Psoas muscle (tissue), 8 donors: ENCODE data around the gene FEZF1. TPM values are rescaled to one million over a fixed set of nuclear protein-coding genes. Genes with fewer than 3 reads are reported as not detected.
A peak's percentile ranks its signal among the peaks of the same experiment; 100 is the strongest.

ENCODE experiments used
- ATAC-seq, 4 donors: fragments of 200-7000 bp; cut with Tn5 transposase; one replicate each; pipeline ENCODE4 v1.9.1; 2020; ENCODE audit warnings: moderate library complexity in 3 of 4, mild to moderate bottlenecking in 2 of 4
- DNase-seq, 2 donors: peaks; one replicate each; pipeline ENCODE4 v3.0.0-alpha.2; 2020
- H3K27ac ChIP-seq: fragments of 200-600 bp; one replicate; pipeline ENCODE4 v1.8.0; 2022
- H3K27me3 ChIP-seq, 3 donors: fragments of 200-600 bp in 1 of 3; one replicate each; pipeline versions ENCODE4 v1.6.1 to v1.8.0; 2013 to 2022; ENCODE audit warnings: low read length in 2 of 3, mild to moderate bottlenecking in 2 of 3, moderate library complexity in 1 of 3; ENCODE audit not compliant: insufficient read depth in 3 of 3
- H3K36me3 ChIP-seq, 2 donors: fragments of 200-600 bp in 1 of 2; one replicate each; pipeline versions ENCODE4 v1.6.1 to v1.8.0; 2013 to 2022; ENCODE audit warnings: low read depth in 1 of 2, mild to moderate bottlenecking in 1 of 2, moderate library complexity in 1 of 2; ENCODE audit not compliant: insufficient read depth in 1 of 2
- H3K4me1 ChIP-seq: fragments of 200-600 bp; one replicate; pipeline ENCODE4 v1.8.0; 2022
- H3K4me3 ChIP-seq: fragments of 200-600 bp; one replicate; pipeline ENCODE4 v1.8.0; 2022; ENCODE audit warnings: mild to moderate bottlenecking
- H3K9me3 ChIP-seq: fragments of 200-600 bp; one replicate; pipeline ENCODE4 v1.8.0; 2022
- CTCF ChIP-seq: fragments of 200-600 bp; IDR thresholded peaks from one replicate; pipeline ENCODE4 v1.8.0; 2022; ENCODE audit warnings: antibody characterized with exemption
- WGBS, 3 donors: extraction: QIAGEN DNeasy Blood & Tissue Kit; methylation state at CpG; one replicate each; pipeline versions ENCODE4 v1.1.6 to v1.1.7; 2013; 5-methylcytosine and 5-hydroxymethylcytosine counted together
- intact Hi-C, 2 donors: fragments of 100-400 bp; cut with DNase I; formaldehyde crosslinking; loops; one replicate each; pipeline versions ENCODE4 v1.11.0 to v1.14.2; 2022
- long read RNA-seq, 2 donors: library from polyadenylated mRNA; unstranded; transcript quantifications; one replicate each; pipeline ENCODE4 v2.0.0, GENCODE V29; 2021
- polyA plus RNA-seq, 3 donors: library from polyadenylated mRNA; stranded (reverse); fragments of 200-250 nt; gene quantifications; one replicate each; pipeline ENCODE4 v1.2.3, GENCODE V29; 2013
- total RNA-seq, 4 donors: library from RNA; stranded (reverse); fragmentation: NEBNext Ultra II Directional in 2 of 4; extraction: Animal tissue kit (Norgen Biotek cat#: 25700) in 2 of 4; gene quantifications; one replicate each; pipeline versions ENCODE4 v1.2.1 to v1.2.4, GENCODE V29; 2021 to 2023
- donor health status: healthy with polysubstance abuse.
- donor health status: DM: no; HTN: no; CAD: no; lungs with moderate emphysema.
- donor health status: Bipolar disorder and iron deficiency.
- donor health status: healthy.
- donor health status: DM: yes; HTN: yes; CAD: no.
- donor health status: DM: no; HTN: no; CAD: no.
- donor health status: DM: no; HTN: no; CAD: no.
- donor health status: DM: yes; HTN: yes; CAD: no.

The FEZF1 gene
- under 1 TPM in 1 of 4 donors, not detected in 3; 0.19 TPM for total RNA-seq
- polyA plus RNA-seq = not detected
- long read RNA-seq, donor 1 = 0 reads
- long read RNA-seq, donor 2 = 0 reads

GRCh38 chr7:122304319-122304975, at the start of gene FEZF1:
Gene FEZF1, minus strand, starts transcription at chr7:122304750. Its CDS starts 313 bp downstream, at chr7:122304437.
- H3K36me3 ChIP-seq = no peaks in the 10 kb centered on the region
- no peak within 1 kb of the TSS for H3K27ac ChIP-seq
- WGBS, 3 donors = 2 to 4% (median 3%) methylated on average over 35 of the region's 35 CpGs
- ATAC-seq = peak; percentile 18 to 65 (median 50)
- no peak for DNase-seq
- H3K4me3 ChIP-seq = peak within 1 kb of the TSS; percentile 60
- intact Hi-C loops = no loop called here
- H3K27me3 ChIP-seq = peaks cover 0 to 98% (median 51%) of the 10 kb centered on the region in 3 donors
- no peak for TF ChIP-seq CTCF
- H3K9me3 ChIP-seq = no peaks in the 10 kb centered on the region
- peaks cover 19% of the 10 kb centered on the region for H3K4me1 ChIP-seq

GRCh38 chr7:122352454-122352853, 47.9 kb upstream of the FEZF1 start:
- no peak for TF ChIP-seq CTCF
- Histone ChIP-seq H3K9me3 (no peaks in the 10 kb centered on the region), H3K4me3 (no peak overlapping the region), H3K36me3 (no peaks in the 10 kb centered on the region), H3K27ac (no peak overlapping the region), H3K27me3 (no peaks in the 10 kb centered on the region), H3K4me1 (no peaks in the 10 kb centered on the region)
- 60 to 63% (median 60%) methylated on average over 3 of the region's 3 CpGs for WGBS, 3 donors
- DNase-seq (no peak), ATAC-seq (no peak)
- intact Hi-C loops = no loop called here

DNA sequence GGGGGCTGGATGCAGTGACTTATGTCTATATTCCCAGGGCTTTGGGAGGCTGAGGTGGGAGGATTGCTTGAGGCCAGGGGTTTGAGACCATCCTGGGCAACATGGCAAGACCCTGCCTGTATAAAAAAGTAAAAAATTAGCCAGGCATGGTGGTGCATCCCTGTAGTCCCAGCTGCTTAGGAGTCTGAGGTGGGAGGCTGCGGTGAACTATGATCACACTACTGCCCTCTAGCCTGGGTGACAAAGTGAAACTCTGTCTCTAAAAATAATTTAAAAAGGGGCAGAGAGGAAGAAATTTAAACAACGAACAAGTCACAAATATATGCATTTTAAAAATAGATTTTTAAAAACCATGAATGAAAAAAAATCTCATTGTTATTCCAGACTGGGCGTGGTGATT, 46.2 kb upstream of the FEZF1 start:
- H3K36me3 ChIP-seq = no peaks in the 10 kb centered on the region
- no peak for TF ChIP-seq CTCF
- intact Hi-C loops = no loop called here
- no peaks in the 10 kb centered on the region for H3K27me3 ChIP-seq
- no peak for DNase-seq
- no peak overlapping the region for H3K4me3 ChIP-seq
- H3K9me3 ChIP-seq = no peaks in the 10 kb centered on the region
- no peak overlapping the region for H3K27ac ChIP-seq
- no peak for ATAC-seq
- WGBS, 3 donors = 85 to 92% (median 88%) methylated on average over 3 of the region's 3 CpGs
- no peaks in the 10 kb centered on the region for H3K4me1 ChIP-seq

DNA sequence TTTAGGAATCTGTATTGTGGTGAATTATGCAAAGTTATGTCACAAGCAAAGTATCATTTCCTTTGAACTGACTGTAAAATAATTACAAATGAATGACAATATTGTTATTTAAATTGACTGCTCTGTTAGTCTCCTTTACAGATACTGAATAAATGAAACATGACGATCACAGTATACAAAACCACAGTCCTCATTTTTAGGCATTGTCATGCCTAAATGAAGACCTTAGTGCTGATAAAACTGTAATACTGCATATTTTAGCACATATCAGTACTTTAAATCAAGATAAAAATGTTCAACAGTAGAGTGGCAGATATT, 39.7 kb upstream of the FEZF1 start:
- ATAC-seq (no peak), DNase-seq (no peak)
- Histone ChIP-seq H3K36me3 (no peaks in the 10 kb centered on the region), H3K9me3 (no peaks in the 10 kb centered on the region), H3K27ac (no peak overlapping the region), H3K4me3 (no peak overlapping the region), H3K27me3 (no peaks in the 10 kb centered on the region), H3K4me1 (no peaks in the 10 kb centered on the region)
- WGBS, 3 donors = 79 to 90% (median 87%) methylated on average over 1 of the region's 1 CpG
- TF ChIP-seq CTCF = no peak
- intact Hi-C loops = no loop called here
